Esophagus (tissue), 2 donors: ENCODE data around the gene FAM199X. TPM values are rescaled to one million over a fixed set of nuclear protein-coding genes. Genes with fewer than 3 reads are reported as not detected.
"Not testable (repeated sequence)": the region's sequence is repeated elsewhere in the genome, so short reads cannot be mapped to it uniquely, and the experiment has no call there.

Experiments
- H3K27ac ChIP-seq, 2 donors: one replicate each; pipeline ENCODE4 v1.5.1; 2013; ENCODE audit warnings: low read depth in 2 of 2, mild to moderate bottlenecking in 2 of 2, inconsistent platforms in 1 of 2, low read length in 1 of 2, moderate library complexity in 1 of 2
- H3K27me3 ChIP-seq, 2 donors: one replicate each; pipeline ENCODE4 v1.6.1; 2013; ENCODE audit warnings: low read length in 2 of 2, control low read depth in 1 of 2, mild to moderate bottlenecking in 1 of 2; ENCODE audit not compliant: insufficient read depth in 2 of 2, control insufficient read depth in 1 of 2
- H3K36me3 ChIP-seq, 2 donors: one replicate each; pipeline ENCODE4 v1.6.1; 2013; ENCODE audit warnings: low read length in 1 of 2; ENCODE audit not compliant: control insufficient read depth in 2 of 2, insufficient read depth in 2 of 2
- H3K4me1 ChIP-seq, 2 donors: one replicate each; pipeline ENCODE4 v1.6.1; 2013; ENCODE audit warnings: low read length in 1 of 2; ENCODE audit not compliant: control insufficient read depth in 2 of 2, insufficient read depth in 2 of 2
- H3K4me3 ChIP-seq, 2 donors: one replicate each; pipeline ENCODE4 v1.5.1; 2013; ENCODE audit warnings: low read length in 2 of 2, mild to moderate bottlenecking in 2 of 2, low read depth in 1 of 2, moderate library complexity in 1 of 2
- H3K9me3 ChIP-seq, 2 donors: one replicate each; pipeline ENCODE4 v1.6.1; 2013; ENCODE audit warnings: mild to moderate bottlenecking in 2 of 2, low read depth in 1 of 2, low read length in 1 of 2, moderate library complexity in 1 of 2; ENCODE audit not compliant: control insufficient read depth in 2 of 2, insufficient read depth in 1 of 2
- WGBS, 2 donors: extraction: QIAGEN DNeasy Blood & Tissue Kit; methylation state at CpG; one replicate each; pipeline ENCODE4 v1.1.7; 2013; 5-methylcytosine and 5-hydroxymethylcytosine counted together
- polyA plus RNA-seq, 2 donors: library from polyadenylated mRNA; stranded (reverse); fragments of 200-250 nt; gene quantifications; one replicate each; pipeline ENCODE4 v1.2.3, GENCODE V29; 2013
- donor health status: healthy with polysubstance abuse.
- donor health status: Bipolar disorder and iron deficiency.

FAM199X gene
- polyA plus RNA-seq, 2 donors = 4.5 to 5.8 TPM

GRCh38 chrX:104183685-104184084 lies 17.4 kb downstream of the FAM199X start:
- H3K27ac ChIP-seq = no peak overlapping the region
- H3K9me3 ChIP-seq = no peaks in the 10 kb centered on the region
- H3K36me3 ChIP-seq = peaks cover 0 to 3% of the 10 kb centered on the region in 2 donors
- 79 to 88% methylated on average over 4 of the region's 4 CpGs for WGBS, 2 donors
- H3K4me3 ChIP-seq = no peak overlapping the region
- H3K4me1 ChIP-seq = no peaks in the 10 kb centered on the region
- H3K27me3 ChIP-seq = no peaks in the 10 kb centered on the region

GRCh38 chrX:104187931-104188330 lies 21.7 kb downstream of the FAM199X start:
- H3K9me3 ChIP-seq = no peaks in the 10 kb centered on the region
- H3K27ac ChIP-seq = no peak overlapping the region
- no peaks in the 10 kb centered on the region for H3K27me3 ChIP-seq
- peaks cover 0 to 3% of the 10 kb centered on the region in 2 donors for H3K36me3 ChIP-seq
- no peaks in the 10 kb centered on the region for H3K4me1 ChIP-seq
- 84 to 95% methylated on average over 8 of the region's 8 CpGs for WGBS, 2 donors
- no peak overlapping the region for H3K4me3 ChIP-seq

- no peak overlapping the region for H3K27ac ChIP-seq
- H3K4me1 ChIP-seq = no peaks in the 10 kb centered on the region
- no peaks in the 10 kb centered on the region for H3K9me3 ChIP-seq
- 65 to 70% methylated on average over 5 of the region's 5 CpGs for WGBS, 2 donors
- no peak overlapping the region for H3K4me3 ChIP-seq
- H3K36me3 ChIP-seq = peaks cover 0 to 3% of the 10 kb centered on the region in 2 donors
- H3K27me3 ChIP-seq = no peaks in the 10 kb centered on the region
These were observed 23.6 kb downstream of the FAM199X start for GRCh38 chrX:104189837-104190236.

- H3K4me3 ChIP-seq = no peak overlapping the region
- H3K27me3 ChIP-seq = no peaks in the 10 kb centered on the region
- H3K36me3 ChIP-seq = no peaks in the 10 kb centered on the region
- 36 to 49% methylated on average over 2 of the region's 2 CpGs for WGBS, 2 donors
- H3K9me3 ChIP-seq = no peaks in the 10 kb centered on the region
- H3K27ac ChIP-seq = no peak overlapping the region
- no peaks in the 10 kb centered on the region for H3K4me1 ChIP-seq
These were observed 27.2 kb downstream of the FAM199X start for GRCh38 chrX:104193485-104193884.

- H3K27ac ChIP-seq = no peak overlapping the region
- H3K9me3 ChIP-seq = no peaks in the 10 kb centered on the region
- 31 to 43% methylated on average over 1 of the region's 1 CpG for WGBS, 2 donors
- H3K4me3 ChIP-seq = no peak overlapping the region
- H3K4me1 ChIP-seq = no peaks in the 10 kb centered on the region
- H3K27me3 ChIP-seq = no peaks in the 10 kb centered on the region
- no peaks in the 10 kb centered on the region for H3K36me3 ChIP-seq
These were observed 28.8 kb downstream of the FAM199X start for GRCh38 chrX:104195013-104195412.

- H3K4me3 ChIP-seq = no peak overlapping the region
- no peaks in the 10 kb centered on the region for H3K27me3 ChIP-seq
- no peaks in the 10 kb centered on the region for H3K4me1 ChIP-seq
- WGBS, 2 donors = 94 to 100% methylated on average over 1 of the region's 1 CpG
- no peak overlapping the region for H3K27ac ChIP-seq
- no peaks in the 10 kb centered on the region for H3K9me3 ChIP-seq
- H3K36me3 ChIP-seq = peaks cover 0 to 3% of the 10 kb centered on the region in 2 donors
These were observed 29.3 kb downstream of the FAM199X start for GRCh38 chrX:104195489-104196084.

- H3K27ac ChIP-seq = no peak overlapping the region
- no peaks in the 10 kb centered on the region for H3K9me3 ChIP-seq
- WGBS, 2 donors = 85 to 93% methylated on average over 5 of the region's 5 CpGs
These were observed 39.3 kb downstream of the FAM199X start for GRCh38 chrX:104205548-104205947.

GRCh38 chrX:104211187-104211586 lies 44.9 kb downstream of the FAM199X start:
- Histone ChIP-seq H3K27me3 (no peaks in the 10 kb centered on the region), H3K27ac (no peak overlapping the region), H3K9me3 (no peaks in the 10 kb centered on the region), H3K4me1 (no peaks in the 10 kb centered on the region), H3K36me3 (no peaks in the 10 kb centered on the region), H3K4me3 (no peak overlapping the region)
- WGBS, 2 donors = 57 to 82% methylated on average over 5 of the region's 5 CpGs

More at GRCh38 chrX:104205548-104205947, 39.3 kb downstream of the FAM199X start:
- Histone ChIP-seq H3K36me3 (no peaks in the 10 kb centered on the region), H3K27me3 (no peaks in the 10 kb centered on the region), H3K4me3 (no peak overlapping the region), H3K4me1 (no peaks in the 10 kb centered on the region)

- WGBS, 2 donors = 91% methylated on average over 10 of the region's 10 CpGs
- not testable (repeated sequence) for H3K27me3 ChIP-seq, H3K36me3 ChIP-seq, H3K9me3 ChIP-seq, H3K4me1 ChIP-seq, H3K27ac ChIP-seq, H3K4me3 ChIP-seq
These were observed 63.8 kb downstream of the FAM199X start for GRCh38 chrX:104230060-104230459.
